RWPE2 (cell line): ENCODE results near the gene KCNMA1.
"Not testable (repeated sequence)": the region's sequence is repeated elsewhere in the genome, so short reads cannot be mapped to it uniquely, and the experiment has no call there.

Experiments used
- ATAC-seq: fragments of 200-7000 bp; cut with Tn5 transposase; 3 replicates; pipeline ENCODE4 v1.9.1; 2021; ENCODE audit warnings: low read depth
- DNase-seq: peaks from one replicate; pipeline ENCODE4 v3.0.0-alpha.2; 2020; ENCODE audit warnings: low spot score
- H3K27ac ChIP-seq: fragments of 450-650 bp; 2 replicates; pipeline ENCODE4 v1.5.1; 2017; ENCODE audit warnings: mild to moderate bottlenecking; ENCODE audit not compliant: poor library complexity, severe bottlenecking
- H3K27me3 ChIP-seq: fragments of 250-450 bp; sonication (Bioruptor Pico); 2 replicates; pipeline ENCODE4 v1.5.1; 2021; ENCODE audit warnings: mild to moderate bottlenecking, moderate library complexity; ENCODE audit not compliant: insufficient read depth, poor library complexity, severe bottlenecking
- H3K36me3 ChIP-seq: fragments of 250-450 bp; sonication (Bioruptor Pico); 2 replicates; pipeline ENCODE4 v1.5.1; 2020; ENCODE audit warnings: low read depth, mild to moderate bottlenecking, moderate library complexity
- H3K4me1 ChIP-seq: fragments of 250-450 bp; sonication (Bioruptor Pico); 2 replicates; pipeline ENCODE4 v1.5.1; 2021; ENCODE audit warnings: mild to moderate bottlenecking, moderate library complexity; ENCODE audit not compliant: insufficient read depth, poor library complexity, severe bottlenecking
- H3K4me3 ChIP-seq: fragments of 250-450 bp; sonication (Bioruptor Pico); 2 replicates; pipeline ENCODE4 v1.5.1; 2021; ENCODE audit warnings: mild to moderate bottlenecking, moderate library complexity; ENCODE audit not compliant: severe bottlenecking
- H3K9me3 ChIP-seq: fragments of 250-450 bp; sonication (Bioruptor Pico); 2 replicates; pipeline ENCODE4 v1.5.1; 2021; ENCODE audit warnings: mild to moderate bottlenecking, moderate library complexity; ENCODE audit not compliant: severe bottlenecking
- CTCF ChIP-seq: fragments of 450-650 bp; IDR thresholded peaks from one replicate; pipeline ENCODE4 v1.5.1; 2017; ENCODE audit warnings: mild to moderate bottlenecking, moderate library complexity; ENCODE audit not compliant: poor library complexity, severe bottlenecking

Gene KCNMA1

GRCh38 chr10:77664696-77665095 is 27.1 kb upstream of the KCNMA1 start:
- Histone ChIP-seq H3K4me3 (no peak overlapping the region), H3K4me1 (peaks cover 9% of the 10 kb centered on the region), H3K36me3 (no peaks in the 10 kb centered on the region), H3K27me3 (no peaks in the 10 kb centered on the region), H3K9me3 (no peaks in the 10 kb centered on the region), H3K27ac (no peak overlapping the region)
- ATAC-seq (no peak), DNase-seq (no peak)
- TF ChIP-seq CTCF, result no peak

GRCh38 chr10:77664008-77664407 is 26.4 kb upstream of the KCNMA1 start:
- Histone ChIP-seq H3K4me1 (peaks cover 9% of the 10 kb centered on the region), H3K4me3 (no peak overlapping the region), H3K27me3 (no peaks in the 10 kb centered on the region), H3K36me3 (no peaks in the 10 kb centered on the region), H3K9me3 (peaks cover 3% of the 10 kb centered on the region), H3K27ac (no peak overlapping the region)
- no peak for DNase-seq
- TF ChIP-seq CTCF, result no peak
- ATAC-seq, result no peak

- H3K36me3 ChIP-seq, result no peaks in the 10 kb centered on the region
These were observed 24.1 kb upstream of the KCNMA1 start for GRCh38 chr10:77661674-77662073.

GRCh38 chr10:77661100-77661499 is 23.5 kb upstream of the KCNMA1 start:
- ATAC-seq, result no peak

More at GRCh38 chr10:77661674-77662073, 24.1 kb upstream of the KCNMA1 start:
- DNase-seq (no peak), ATAC-seq (no peak)
- Histone ChIP-seq H3K27me3 (no peaks in the 10 kb centered on the region), H3K27ac (no peak overlapping the region), H3K9me3 (peaks cover 12% of the 10 kb centered on the region), H3K4me1 (peaks cover 9% of the 10 kb centered on the region), H3K4me3 (no peak overlapping the region)
- no peak for TF ChIP-seq CTCF

GRCh38 chr10:77659046-77659670 is 21.6 kb upstream of the KCNMA1 start:
- not testable (repeated sequence) for H3K36me3 ChIP-seq, H3K27ac ChIP-seq, ATAC-seq, H3K27me3 ChIP-seq, H3K4me1 ChIP-seq, DNase-seq, H3K4me3 ChIP-seq
- H3K9me3 ChIP-seq, result peaks cover 12% of the 10 kb centered on the region

More at GRCh38 chr10:77661100-77661499, 23.5 kb upstream of the KCNMA1 start:
- DNase-seq, result no peak
- Histone ChIP-seq H3K36me3 (no peaks in the 10 kb centered on the region), H3K4me1 (peaks cover 9% of the 10 kb centered on the region), H3K27ac (no peak overlapping the region), H3K9me3 (peaks cover 12% of the 10 kb centered on the region), H3K27me3 (no peaks in the 10 kb centered on the region), H3K4me3 (no peak overlapping the region)
- TF ChIP-seq CTCF, result no peak
